Endothelial cell (in vitro differentiated cells): ENCODE results near the gene SAV1. TPM values are rescaled to one million over a fixed set of nuclear protein-coding genes. Genes with fewer than 3 reads are reported as not detected.

ENCODE experiments used
- DNase-seq: peaks from one replicate; pipeline ENCODE4 v3.0.0; 2021; ENCODE audit warnings: low spot score
- H3K27ac Mint-ChIP-seq: one replicate; pipeline ENCODE4 v1.8.0; 2021; ENCODE audit warnings: mixed read lengths, inconsistent platforms; ENCODE audit not compliant: unreplicated experiment
- H3K27me3 Mint-ChIP-seq: one replicate; pipeline ENCODE4 v1.8.0; 2021; ENCODE audit warnings: mild to moderate bottlenecking, moderate library complexity, mixed read lengths, inconsistent platforms; ENCODE audit not compliant: unreplicated experiment
- H3K36me3 Mint-ChIP-seq: one replicate; pipeline ENCODE4 v1.8.0; 2021; ENCODE audit warnings: mild to moderate bottlenecking, low read depth, mixed read lengths, inconsistent platforms; ENCODE audit not compliant: unreplicated experiment
- H3K4me1 Mint-ChIP-seq: one replicate; pipeline ENCODE4 v1.8.0; 2021; ENCODE audit warnings: mild to moderate bottlenecking, mixed read lengths, inconsistent platforms; ENCODE audit not compliant: unreplicated experiment
- H3K4me3 Mint-ChIP-seq: one replicate; pipeline ENCODE4 v1.8.0; 2021; ENCODE audit warnings: mild to moderate bottlenecking, mixed read lengths, inconsistent platforms; ENCODE audit not compliant: unreplicated experiment
- H3K9me3 Mint-ChIP-seq: one replicate; pipeline ENCODE4 v1.8.0; 2021; ENCODE audit warnings: mixed read lengths, inconsistent platforms; ENCODE audit not compliant: unreplicated experiment
- total RNA-seq: library from RNA; stranded (reverse); fragmentation: NEBNext Ultra II Directional; extraction: Animal tissue kit (Norgen Biotek cat#: 25700); gene quantifications from one replicate; pipeline ENCODE4 v1.2.1, GENCODE V29; 2021; ENCODE audit not compliant: unreplicated experiment
- TF ChIP-seq, protein P1 (sequence below): fragments of 200-600 bp; sonication (generic); IDR thresholded peaks from one replicate; pipeline ENCODE4 v1.5.0; 2021; ENCODE audit warnings: antibody characterized with exemption; ENCODE audit not compliant: unreplicated experiment

SAV1 gene
- total RNA-seq, 1 donor from 2014 or later = 24.0 TPM

DNA sequence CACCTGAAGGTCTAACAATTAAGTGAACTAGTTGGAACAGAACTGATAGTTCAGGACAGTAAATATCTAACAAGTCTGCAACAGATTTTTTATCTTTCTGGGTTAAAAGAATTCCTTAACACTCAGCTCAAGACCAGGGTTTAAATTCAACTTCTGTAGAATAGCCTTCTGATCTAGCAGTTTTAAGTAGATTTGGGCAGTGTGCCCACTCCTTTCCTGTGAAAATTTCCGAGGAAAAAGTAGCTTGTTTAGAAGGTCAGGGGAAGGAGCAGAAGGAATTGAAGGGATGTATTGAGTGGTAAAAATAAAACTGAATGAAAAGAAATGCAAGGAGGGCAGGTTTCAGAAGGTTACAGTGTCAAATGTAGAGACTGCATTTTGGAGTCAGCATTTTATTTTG, 62.3 kb downstream of the SAV1 start:
- H3K36me3 Mint-ChIP-seq = no peaks in the 10 kb centered on the region
- no peak overlapping the region for H3K27ac Mint-ChIP-seq
- DNase-seq = no peak
- H3K9me3 Mint-ChIP-seq = no peaks in the 10 kb centered on the region
- H3K4me3 Mint-ChIP-seq = no peak overlapping the region
- H3K4me1 Mint-ChIP-seq = peaks cover 15% of the 10 kb centered on the region
- H3K27me3 Mint-ChIP-seq = no peaks in the 10 kb centered on the region
- TF ChIP-seq, protein P1, sequence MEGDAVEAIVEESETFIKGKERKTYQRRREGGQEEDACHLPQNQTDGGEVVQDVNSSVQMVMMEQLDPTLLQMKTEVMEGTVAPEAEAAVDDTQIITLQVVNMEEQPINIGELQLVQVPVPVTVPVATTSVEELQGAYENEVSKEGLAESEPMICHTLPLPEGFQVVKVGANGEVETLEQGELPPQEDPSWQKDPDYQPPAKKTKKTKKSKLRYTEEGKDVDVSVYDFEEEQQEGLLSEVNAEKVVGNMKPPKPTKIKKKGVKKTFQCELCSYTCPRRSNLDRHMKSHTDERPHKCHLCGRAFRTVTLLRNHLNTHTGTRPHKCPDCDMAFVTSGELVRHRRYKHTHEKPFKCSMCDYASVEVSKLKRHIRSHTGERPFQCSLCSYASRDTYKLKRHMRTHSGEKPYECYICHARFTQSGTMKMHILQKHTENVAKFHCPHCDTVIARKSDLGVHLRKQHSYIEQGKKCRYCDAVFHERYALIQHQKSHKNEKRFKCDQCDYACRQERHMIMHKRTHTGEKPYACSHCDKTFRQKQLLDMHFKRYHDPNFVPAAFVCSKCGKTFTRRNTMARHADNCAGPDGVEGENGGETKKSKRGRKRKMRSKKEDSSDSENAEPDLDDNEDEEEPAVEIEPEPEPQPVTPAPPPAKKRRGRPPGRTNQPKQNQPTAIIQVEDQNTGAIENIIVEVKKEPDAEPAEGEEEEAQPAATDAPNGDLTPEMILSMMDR = no peak

DNA sequence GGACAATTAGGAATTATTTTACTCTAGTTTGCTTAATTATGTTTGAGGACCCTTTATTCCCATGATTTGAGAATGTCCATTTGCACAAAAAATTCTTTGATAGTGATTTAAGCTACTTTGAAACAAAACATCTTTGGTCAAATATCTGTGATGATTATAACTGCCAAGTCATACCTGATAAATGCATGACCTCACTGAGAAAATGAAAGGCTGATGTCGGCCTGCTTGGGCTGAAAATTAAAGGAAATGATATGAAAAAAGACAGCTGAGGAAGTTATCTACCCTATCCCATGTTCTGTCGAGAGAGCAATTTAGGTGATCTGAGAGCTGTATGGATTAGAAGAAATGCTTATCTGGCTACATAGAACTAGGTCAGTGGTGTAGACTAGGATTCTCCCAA, 64.5 kb downstream of the SAV1 start:
- no peak for DNase-seq
- no peak overlapping the region for H3K27ac Mint-ChIP-seq
- TF ChIP-seq, protein P1 = no peak
- no peaks in the 10 kb centered on the region for H3K36me3 Mint-ChIP-seq
- no peaks in the 10 kb centered on the region for H3K27me3 Mint-ChIP-seq
- H3K9me3 Mint-ChIP-seq = no peaks in the 10 kb centered on the region
- H3K4me3 Mint-ChIP-seq = no peak overlapping the region
- peaks cover 15% of the 10 kb centered on the region for H3K4me1 Mint-ChIP-seq

DNA sequence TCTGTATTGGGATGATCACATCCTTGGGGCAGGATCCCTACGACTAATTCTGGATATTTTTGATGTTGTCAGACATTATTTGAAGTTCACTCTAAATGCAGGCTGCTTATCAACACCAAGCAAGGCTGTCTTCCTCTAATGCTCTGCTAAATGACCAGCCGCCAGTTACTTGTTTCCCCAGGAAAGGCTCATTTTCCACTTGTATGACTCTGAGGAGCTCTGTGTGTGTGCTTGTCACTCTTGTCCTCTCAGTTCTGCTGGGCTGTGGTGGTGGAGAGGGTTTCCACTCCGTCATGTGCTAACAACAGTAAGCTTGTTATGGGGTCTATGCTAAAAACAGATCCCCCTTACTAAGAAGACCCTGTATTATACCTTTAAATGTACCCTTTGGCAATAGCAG, 66.1 kb downstream of the SAV1 start:
- DNase-seq = no peak
- H3K4me1 Mint-ChIP-seq = peaks cover 15% of the 10 kb centered on the region
- H3K36me3 Mint-ChIP-seq = no peaks in the 10 kb centered on the region
- TF ChIP-seq, protein P1 = no peak
- peak overlapping the region; percentile 62 for H3K27ac Mint-ChIP-seq
- H3K27me3 Mint-ChIP-seq = no peaks in the 10 kb centered on the region
- no peak overlapping the region for H3K4me3 Mint-ChIP-seq
- H3K9me3 Mint-ChIP-seq = no peaks in the 10 kb centered on the region

DNA sequence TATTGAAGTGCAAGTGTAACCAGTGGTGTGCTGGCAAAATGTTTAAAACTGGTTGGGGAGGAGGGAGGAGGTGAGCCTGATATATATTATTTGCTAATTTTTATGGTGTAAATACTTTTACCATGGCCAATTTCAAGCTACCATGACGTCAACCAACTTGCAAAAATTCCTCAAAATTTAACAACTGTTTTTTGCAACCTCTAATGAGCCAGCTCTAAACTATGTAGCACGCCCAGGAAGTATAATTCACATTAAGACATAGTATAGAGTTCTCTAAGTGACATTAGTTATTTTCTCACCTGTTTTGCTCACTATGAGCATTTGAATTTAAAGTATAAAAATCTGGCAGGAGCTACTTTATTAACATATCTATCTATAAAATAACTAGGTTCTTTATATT, 66.7 kb downstream of the SAV1 start:
- no peaks in the 10 kb centered on the region for H3K27me3 Mint-ChIP-seq
- H3K36me3 Mint-ChIP-seq = no peaks in the 10 kb centered on the region
- H3K27ac Mint-ChIP-seq = no peak overlapping the region
- TF ChIP-seq, protein P1 = no peak
- no peak overlapping the region for H3K4me3 Mint-ChIP-seq
- H3K9me3 Mint-ChIP-seq = no peaks in the 10 kb centered on the region
- no peak for DNase-seq
- H3K4me1 Mint-ChIP-seq = peaks cover 15% of the 10 kb centered on the region

DNA sequence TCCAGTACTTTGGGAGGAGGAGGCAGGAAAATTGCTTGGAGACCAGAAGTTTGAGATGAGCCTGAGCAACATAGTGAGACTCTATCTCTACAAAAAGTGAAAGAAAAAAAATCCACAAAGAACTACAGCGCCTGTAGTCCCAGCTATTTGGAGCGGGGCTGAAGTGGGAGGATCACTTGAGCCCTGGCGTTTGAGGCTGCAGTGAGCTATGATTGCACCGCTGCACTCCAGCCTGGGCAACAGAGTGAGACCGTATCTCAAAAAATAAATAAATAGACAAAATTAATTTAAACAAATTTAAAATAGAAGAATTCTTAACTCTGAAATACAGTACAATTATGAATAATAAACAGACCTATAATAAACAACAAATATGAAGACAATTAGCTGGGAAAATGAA, 67.3 kb downstream of the SAV1 start:
- Mint-ChIP-seq H3K27ac (no peak overlapping the region), H3K4me1 (peaks cover 15% of the 10 kb centered on the region), H3K9me3 (no peaks in the 10 kb centered on the region), H3K36me3 (no peaks in the 10 kb centered on the region), H3K27me3 (no peaks in the 10 kb centered on the region), H3K4me3 (no peak overlapping the region)
- no peak for DNase-seq
- TF ChIP-seq, protein P1 = no peak
